HEK293T (cell line): ENCODE measurements around the gene MSH2.

ENCODE experiments used
- FOXK2 ChIP-seq: fragments of 450-650 bp; IDR thresholded peaks from 2 replicates; pipeline ENCODE4 v1.6.1; 2016; ENCODE audit warnings: mild to moderate bottlenecking
- FOXM1 ChIP-seq: fragments of 450-650 bp; IDR thresholded peaks from 2 replicates; pipeline ENCODE4 v1.6.1; 2017; ENCODE audit warnings: mild to moderate bottlenecking, borderline replicate concordance
- HDGF ChIP-seq: fragments of 450-650 bp; IDR thresholded peaks from 2 replicates; pipeline ENCODE4 v1.6.1; 2017; ENCODE audit warnings: antibody characterized with exemption, borderline replicate concordance
- SP1 ChIP-seq: fragments of 450-650 bp; IDR thresholded peaks from 2 replicates; pipeline ENCODE4 v1.6.1; 2017

GRCh38 chr2:47490406-47490805, 87.5 kb downstream of the MSH2 start:
- TF ChIP-seq HDGF: no peak
- TF ChIP-seq FOXK2: no peak
- TF ChIP-seq FOXM1: no peak
- no peak for TF ChIP-seq SP1
